ENCODE results near the gene GNL3. TPM values are rescaled to one million over a fixed set of nuclear protein-coding genes. Genes with fewer than 3 reads are reported as not detected.

Gene GNL3
- total RNA-seq, 1 donor from 2014 or later: 232 TPM

GRCh38 chr3:52743152-52743551 is 57.3 kb downstream of the GNL3 start:
- peaks cover 6% of the 10 kb centered on the region for H3K36me3 ChIP-seq (ENCODE audit: control insufficient read depth, insufficient read depth, low read length)
- no peak for TF ChIP-seq CTCF (IDR thresholded peaks at IDR 0.05; ENCODE audit: insufficient read depth, low read length, severe bottlenecking)
- H3K4me3 ChIP-seq (ENCODE audit: low read depth, low read length): no peak overlapping the region
- DNase-seq (ENCODE audit: low read depth): no peak
- no peak for FAIRE-seq
- H3K27me3 ChIP-seq (ENCODE audit: control insufficient read depth, insufficient read depth, low read length): no peaks in the 10 kb centered on the region

GRCh38 chr3:52743721-52744120 is 57.9 kb downstream of the GNL3 start:
- H3K36me3 ChIP-seq (ENCODE audit: control insufficient read depth, insufficient read depth, low read length): peaks cover 6% of the 10 kb centered on the region
- DNase-seq (ENCODE audit: low read depth): no peak
- no peak for FAIRE-seq

More at GRCh38 chr3:52743721-52744120, 57.9 kb downstream of the GNL3 start:
- TF ChIP-seq CTCF (IDR thresholded peaks at IDR 0.05; ENCODE audit: insufficient read depth, low read length, severe bottlenecking): no peak
- Histone ChIP-seq H3K27me3 (ENCODE audit: control insufficient read depth, insufficient read depth, low read length) (no peaks in the 10 kb centered on the region), H3K4me3 (ENCODE audit: low read depth, low read length) (no peak overlapping the region)

Other genes with a start within 250 kb of the GNL3 start
- under 0.01 and 0.13 TPM in 2 replicates for gene SEMA3G, start 240.9 kb upstream of the GNL3 start, total RNA-seq
- gene TNNC1, start 232.0 kb upstream of the GNL3 start, total RNA-seq: 0.26 and 1.2 TPM in 2 replicates
- gene NISCH, start 230.4 kb upstream of the GNL3 start, total RNA-seq: 30.5 and 42.9 TPM in 2 replicates
- under 0.01 and 0.13 TPM in 2 replicates for gene STAB1, start 190.7 kb upstream of the GNL3 start, total RNA-seq
- 29.7 and 35.5 TPM in 2 replicates for gene NT5DC2, start 152.2 kb upstream of the GNL3 start, total RNA-seq
- 0.79 and 5.6 TPM in 2 replicates for gene UQCC5, start 149.4 kb upstream of the GNL3 start, total RNA-seq
- gene PBRM1, start 119 bp upstream of the GNL3 start, total RNA-seq: 72.5 and 95.6 TPM in 2 replicates
- gene GLT8D1, start 19.8 kb downstream of the GNL3 start, total RNA-seq: 49.8 and 54.3 TPM in 2 replicates
- 51.1 and 57.9 TPM in 2 replicates for gene SPCS1, start 20.1 kb downstream of the GNL3 start, total RNA-seq
- gene NEK4, start 84.9 kb downstream of the GNL3 start, total RNA-seq: 20.5 and 24.8 TPM in 2 replicates
- gene ITIH1, start 91.6 kb downstream of the GNL3 start, total RNA-seq: not detected in 2 replicates
- not detected in 2 replicates for gene ITIH3, start 108.8 kb downstream of the GNL3 start, total RNA-seq
- gene ITIH4, start 144.6 kb downstream of the GNL3 start, total RNA-seq: 0.26 and 1.8 TPM in 2 replicates
- gene MUSTN1, start 149.0 kb downstream of the GNL3 start, total RNA-seq: not detected in 2 replicates
- 7.9 and 11.0 TPM in 2 replicates for gene STIMATE, start 211.5 kb downstream of the GNL3 start, total RNA-seq

Data from bronchial epithelial cell (primary cell).